ENCODE results near the gene TCF23.
"Not testable (repeated sequence)": the region's sequence is repeated elsewhere in the genome, so short reads cannot be mapped to it uniquely, and the experiment has no call there.

TCF23 gene

DNA sequence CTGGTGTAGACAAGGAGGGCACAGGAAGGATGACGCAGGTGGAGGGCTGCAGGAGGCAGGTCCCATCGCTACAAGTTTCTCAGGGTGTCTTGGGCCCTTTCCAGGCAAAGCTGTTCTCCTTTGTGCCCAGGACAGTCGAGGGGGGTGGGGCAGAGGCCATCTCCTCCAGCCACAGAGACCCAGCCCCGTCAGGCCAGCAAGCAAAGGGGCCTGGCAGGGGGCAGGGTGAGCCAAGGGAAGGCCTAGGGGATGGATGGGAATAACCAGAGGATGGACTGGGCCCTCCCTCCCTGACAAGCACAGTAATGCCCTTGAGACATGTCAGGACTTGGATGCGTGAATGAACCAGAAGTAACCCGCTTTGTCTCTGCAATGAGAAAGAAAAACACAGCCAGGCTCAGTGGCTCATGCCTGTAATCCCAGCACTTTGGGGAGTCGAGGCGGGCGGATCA is 6.3 kb downstream of the TCF23 start:
- no peak for FAIRE-seq

DNA sequence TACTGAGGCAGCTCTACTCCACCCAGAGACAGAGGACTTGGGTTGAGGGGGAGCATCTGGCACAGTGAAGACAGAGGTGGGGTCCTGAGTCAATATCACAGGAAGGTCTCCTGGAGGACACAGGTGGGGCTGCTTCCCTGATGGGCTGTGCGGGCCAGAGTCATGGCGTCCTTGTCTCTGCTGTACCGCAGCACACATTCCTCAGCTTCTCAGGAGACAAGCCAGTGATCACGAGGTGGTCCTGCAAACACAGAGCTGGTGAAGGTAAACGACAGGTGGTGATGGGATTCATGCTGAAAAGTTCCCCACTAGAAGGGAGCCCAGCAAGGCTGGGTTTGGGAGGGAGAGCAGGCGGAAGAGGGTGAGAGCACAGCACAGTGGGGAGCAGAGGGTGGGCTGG is 9.7 kb downstream of the TCF23 start:
- FAIRE-seq = no peak

DNA sequence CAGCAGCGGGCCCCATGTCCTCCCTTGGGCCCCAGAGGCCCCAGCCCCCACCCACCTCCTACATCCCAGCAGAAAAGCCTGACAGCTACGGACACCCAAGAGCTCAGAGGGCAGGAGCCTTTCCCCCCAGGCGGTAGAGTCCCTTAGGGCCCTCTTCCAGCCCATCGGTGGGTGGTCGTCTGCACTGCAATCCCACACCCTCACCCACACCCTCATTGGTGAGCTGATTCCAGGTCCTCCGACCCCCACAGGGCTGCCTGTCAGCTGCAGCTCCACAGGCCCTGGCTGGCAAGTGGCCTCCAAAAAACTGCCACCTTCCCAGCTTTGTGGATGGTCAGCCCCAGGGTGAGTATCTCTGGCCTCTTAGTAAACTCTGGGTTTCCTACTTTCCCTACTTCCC is 10.5 kb downstream of the TCF23 start:
- FAIRE-seq = no peak

DNA sequence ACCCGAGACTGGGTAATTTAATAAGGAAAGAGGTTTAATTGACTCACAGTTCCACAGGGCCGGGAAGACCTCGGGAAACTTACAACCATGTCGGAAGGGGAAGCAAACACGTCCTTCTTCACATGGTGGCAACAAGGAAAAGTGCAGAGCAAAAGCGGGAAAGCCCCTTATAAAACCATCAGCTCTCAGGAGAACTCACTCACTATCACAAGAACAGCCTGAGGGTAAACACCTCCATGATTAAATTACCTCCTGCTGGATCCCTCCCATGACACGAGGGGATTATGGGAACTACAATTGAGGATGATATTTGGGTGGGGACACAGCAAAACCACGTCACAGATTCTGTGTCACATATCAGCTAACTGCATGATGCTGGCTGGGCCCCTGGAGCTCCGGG is 11.4 kb downstream of the TCF23 start:
- no peak for FAIRE-seq

DNA sequence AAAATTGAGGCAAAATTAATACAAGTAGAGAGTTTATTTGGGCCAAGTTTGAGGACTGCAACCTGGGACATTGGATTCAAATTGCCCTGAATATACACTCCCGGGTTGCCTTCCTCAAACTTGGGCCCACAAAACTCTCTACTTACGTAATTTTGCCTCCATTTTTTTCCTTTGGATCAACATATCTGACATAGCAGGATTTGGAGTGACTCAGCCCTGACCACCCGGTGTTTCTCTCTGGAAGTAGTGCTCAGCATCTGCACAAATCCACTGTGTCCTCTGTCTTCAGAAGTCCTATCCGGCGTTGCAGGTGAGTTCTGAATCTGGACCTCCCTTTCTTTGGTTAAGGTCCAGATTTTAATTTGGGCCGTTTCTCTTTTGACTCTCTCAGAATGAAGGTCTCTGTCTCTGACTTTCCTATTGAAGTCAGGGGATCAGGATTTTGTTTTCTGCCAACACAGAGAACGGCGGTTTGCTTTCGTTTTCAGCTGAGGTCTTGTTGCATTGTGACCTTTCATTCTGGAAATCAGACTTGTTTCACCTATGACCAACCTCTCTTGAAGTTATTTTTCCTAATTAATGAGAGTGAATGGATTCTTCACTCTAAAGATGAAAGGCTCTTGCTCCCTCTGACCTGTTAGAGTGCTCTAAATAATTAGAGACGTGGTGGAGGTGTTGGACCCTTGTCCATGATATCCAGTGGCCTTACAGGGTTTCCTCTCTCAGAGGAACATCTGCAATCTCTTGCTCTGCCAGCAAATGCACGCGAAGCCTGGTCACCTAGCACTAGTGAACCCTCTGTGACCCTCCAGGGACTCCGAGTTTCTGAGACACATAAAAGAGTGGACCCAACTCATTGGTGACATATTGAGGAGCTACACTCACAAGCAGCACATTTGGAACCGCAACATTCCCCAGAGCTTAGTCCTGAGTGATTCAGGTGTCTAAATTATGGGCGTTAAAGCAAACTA is 13.6 kb downstream of the TCF23 start:
- FAIRE-seq = no peak

DNA sequence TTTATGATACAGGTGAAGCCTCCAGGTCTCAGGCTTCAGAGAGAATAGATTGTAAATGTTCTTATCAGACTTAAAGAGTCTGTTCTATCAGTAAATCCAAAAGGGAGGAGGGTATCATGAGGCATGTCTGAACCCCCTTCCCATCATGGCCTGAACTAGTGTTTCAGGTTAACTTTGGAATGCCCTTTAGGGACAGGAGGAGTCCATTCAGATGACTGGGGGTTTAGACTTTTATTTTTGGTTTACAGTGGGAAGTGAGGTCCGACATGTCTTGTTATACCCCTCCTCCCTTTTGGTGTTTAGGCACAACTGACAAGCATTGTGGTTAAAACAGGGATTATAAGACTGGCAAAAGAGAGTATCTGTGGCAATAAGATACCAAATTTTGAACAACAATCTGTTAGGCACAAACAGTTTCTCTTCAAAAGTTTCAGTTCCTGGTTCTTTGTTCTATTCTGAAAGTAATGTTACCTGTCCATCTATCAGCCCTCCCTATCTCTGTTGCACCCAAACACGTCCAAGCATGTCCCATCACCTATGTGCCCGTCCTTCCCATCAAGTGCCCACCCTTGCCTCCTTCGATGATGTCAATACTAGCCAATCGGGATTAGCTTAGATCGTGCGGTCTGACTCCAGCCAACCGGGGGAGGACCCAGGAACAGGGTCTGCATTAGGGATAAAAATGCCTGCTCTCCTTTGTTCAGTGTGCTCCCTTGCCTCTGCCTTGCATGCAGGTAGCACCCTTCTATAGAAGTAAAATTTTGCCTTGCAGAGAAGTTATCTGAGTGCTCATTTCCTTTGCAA is 16.4 kb downstream of the TCF23 start:
- no peak for FAIRE-seq

DNA sequence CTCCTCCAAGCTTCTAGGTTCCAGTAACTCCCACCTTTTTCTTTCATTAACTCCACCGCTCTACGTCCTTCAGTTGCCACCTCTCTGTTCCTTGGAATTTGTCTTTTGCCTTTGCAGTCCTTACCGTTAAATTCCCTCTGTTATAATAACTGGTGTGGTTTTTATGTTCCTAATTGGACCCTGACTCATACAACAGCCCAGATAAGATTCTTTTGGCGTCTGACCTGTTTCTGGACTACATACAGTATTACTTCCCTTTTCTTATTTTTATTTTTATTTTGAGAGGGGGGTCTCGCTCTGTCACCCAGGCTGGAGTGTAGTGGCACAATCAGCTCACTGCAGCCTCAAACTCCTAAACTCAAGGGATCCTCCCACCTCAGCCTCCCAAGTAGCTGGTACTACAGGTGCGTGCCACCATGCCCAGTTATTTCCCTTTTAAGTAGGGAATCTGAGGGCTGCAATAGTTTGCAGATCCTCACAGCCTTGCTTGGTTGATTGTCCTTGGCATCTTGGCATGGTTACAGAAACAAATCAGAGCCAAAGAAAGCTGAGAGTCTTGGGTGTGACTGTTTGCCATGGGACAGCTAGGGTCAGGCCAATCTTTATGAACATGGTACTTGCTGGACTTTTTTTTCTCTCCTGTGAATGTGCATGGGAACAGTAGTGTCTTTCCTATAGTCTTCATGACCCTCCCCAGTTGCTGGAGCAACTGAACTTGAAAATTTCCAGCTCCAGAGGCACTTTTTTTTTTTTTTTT is 22.0 kb downstream of the TCF23 start:
- FAIRE-seq = no peak

DNA sequence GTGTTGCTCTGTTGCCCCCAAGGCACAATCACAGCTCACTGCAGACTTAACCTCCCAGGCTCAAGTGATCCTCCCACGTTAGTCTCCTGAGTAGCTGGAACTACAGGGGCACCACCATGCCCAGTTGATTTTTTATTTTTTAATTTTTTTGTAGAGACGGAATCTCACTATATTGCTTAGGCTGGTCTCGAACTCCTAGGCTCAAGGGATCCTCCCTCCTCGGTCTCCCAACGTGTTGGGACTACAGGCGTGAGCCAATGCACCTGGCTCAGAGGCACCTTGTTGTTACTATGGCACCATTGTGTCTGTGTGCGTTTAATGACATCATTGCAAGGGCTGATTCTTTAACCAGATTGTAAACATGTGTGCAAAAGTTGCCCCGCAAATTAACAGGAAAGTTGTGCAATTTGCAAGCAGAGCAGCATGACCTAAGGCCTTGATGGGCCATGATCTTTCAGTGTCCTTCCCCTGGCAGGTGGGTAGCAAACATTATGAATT is 22.6 kb downstream of the TCF23 start:
- FAIRE-seq = no peak

DNA sequence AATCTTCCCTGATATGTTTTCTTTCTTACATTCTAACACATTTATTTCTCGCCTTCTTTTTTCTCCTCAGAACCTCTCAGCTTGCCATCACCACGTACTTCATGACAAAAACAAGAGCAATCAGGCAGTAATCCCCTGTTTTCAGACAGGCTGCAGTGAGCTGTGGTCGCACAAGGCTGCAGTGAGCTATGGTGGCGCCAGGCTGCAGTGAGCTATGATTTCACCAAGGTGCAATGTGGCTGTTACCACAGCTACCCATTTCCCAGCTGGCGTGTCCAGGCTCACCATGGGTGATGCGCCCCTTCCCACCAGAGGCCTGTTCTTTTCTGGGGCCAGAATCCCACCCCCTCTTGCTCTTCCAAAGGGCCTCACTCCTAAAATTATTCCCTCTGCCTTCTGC is 25.8 kb downstream of the TCF23 start:
- no peak for FAIRE-seq

DNA sequence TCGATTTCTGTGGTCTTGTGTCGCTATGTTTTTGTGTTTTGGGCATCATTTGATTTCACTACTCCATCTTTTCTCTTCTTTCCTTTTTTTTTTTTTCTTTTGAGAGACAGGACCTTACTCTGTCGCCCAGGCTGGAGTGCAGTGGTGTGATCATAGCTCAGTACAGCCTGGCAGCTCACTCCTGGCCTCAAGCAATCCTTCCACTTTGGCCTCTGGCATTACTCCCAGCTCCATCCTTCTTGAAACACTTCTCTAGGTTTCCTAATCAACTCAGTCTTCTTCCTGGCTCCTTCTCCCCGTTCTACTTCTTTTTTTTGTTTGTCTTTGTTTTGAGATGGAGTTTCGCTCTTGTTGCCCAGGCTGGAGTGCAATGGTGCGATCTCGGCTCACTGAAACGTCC is 26.5 kb downstream of the TCF23 start:
- FAIRE-seq = no peak

DNA sequence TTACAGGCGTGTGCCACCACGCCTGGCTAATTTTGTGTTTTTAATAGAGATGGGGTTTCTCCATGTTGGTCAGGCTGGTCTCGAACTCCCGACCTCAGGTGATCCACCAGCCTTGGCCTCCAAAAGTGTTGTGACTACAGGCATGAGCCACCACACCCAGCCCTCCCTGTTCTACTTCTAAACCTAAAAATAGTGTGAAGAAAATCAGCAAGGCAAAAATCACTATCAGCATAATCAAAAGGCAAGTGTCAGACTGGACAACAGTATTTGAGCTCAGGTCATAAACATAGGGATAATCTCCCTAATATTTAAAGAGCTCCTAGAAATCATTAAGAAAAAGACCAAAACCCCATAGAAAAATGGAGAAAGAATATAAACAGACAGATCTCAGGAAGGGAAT is 27.0 kb downstream of the TCF23 start:
- FAIRE-seq = not testable (repeated sequence)

DNA sequence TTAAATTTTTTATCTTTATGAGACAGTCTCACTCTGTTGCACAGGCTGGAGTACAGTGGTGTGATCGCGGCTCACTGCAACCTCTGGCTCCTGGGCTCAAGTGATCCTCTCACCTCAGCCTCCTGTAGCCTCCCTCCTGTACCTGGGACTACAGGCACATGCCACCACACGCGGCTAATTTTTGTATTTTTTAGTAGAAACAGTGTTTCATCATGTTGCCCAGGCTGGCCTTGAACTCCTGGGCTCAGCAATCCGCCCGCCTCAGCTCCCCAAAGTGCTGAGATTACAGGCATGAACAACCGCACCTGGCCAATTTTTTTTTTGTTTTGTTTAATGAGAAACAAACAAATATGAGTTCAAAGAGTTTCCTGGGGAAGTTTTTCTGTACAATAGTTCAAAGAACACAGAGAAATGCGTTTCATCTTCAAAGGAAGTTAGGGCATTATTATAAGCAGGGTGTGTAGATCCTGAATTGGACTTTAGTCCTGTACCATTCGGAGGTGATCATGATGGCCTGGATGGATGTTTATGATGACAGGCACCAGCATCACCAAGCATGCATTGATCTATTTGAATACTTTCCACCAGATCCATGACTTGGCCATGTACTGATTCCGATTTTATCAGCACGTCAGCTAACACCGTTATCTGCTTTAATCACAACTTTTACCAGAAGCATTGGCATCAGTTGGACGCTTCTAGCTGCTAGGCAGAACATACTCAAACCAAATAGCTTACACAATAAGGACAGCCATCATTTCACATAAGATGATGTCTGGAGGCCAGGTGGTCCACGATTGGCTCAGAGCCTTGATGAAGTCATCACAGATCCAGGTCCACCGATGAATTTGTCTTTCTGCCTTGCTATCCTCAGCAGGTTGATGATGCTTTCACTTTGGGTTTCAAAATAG is 28.9 kb downstream of the TCF23 start:
- FAIRE-seq = no peak

DNA sequence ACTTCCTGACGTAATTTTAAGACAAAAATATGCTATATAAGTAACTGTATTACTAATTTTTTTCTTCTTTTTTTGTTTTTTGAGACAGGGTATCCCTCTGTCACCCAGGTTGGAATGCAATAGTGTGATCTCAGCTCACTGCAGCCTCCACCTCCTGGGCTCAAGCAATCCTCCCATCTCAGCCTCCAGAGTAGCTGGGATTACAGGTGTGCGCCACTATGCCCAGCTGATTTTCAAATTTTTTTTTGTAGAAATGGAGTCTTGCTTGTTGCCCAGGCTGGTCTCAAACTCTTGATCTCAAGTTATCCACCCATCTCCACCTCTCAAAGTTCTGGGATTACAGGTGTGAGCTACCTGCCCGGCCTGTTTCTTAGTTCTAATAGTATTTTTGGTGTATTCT is 29.7 kb downstream of the TCF23 start:
- FAIRE-seq = no peak

DNA sequence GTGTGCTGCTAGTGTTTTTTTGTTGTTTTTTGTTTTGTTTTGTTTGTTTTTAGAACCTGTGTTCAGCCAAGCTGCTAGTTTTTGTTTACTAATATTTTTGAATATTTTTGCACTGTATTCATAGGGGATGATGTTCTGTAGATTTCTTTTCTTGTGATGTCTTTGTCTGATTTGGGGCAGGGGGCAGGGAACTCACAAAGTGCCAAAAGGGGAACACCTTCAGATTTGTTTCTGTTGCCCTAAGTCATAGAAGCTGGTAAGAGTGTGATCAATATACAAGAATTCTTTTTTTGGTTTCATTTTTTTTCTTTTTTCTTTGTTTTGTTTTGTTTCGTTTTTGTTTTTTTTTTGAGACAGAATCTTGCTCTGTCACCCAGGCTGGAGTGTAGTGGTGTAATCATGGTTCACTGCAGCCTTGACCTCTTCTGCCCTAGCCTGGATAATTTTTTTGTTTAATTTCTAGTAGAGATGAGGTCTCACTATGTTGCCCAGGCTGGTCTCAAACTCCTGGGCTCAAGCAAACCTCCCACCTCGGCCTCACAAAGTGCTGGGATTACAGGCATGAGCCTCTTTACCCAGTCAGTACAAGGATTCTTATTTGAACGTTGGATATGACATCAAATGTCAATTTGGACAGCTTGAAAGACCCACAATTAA is 30.7 kb downstream of the TCF23 start:
- no peak for FAIRE-seq

DNA sequence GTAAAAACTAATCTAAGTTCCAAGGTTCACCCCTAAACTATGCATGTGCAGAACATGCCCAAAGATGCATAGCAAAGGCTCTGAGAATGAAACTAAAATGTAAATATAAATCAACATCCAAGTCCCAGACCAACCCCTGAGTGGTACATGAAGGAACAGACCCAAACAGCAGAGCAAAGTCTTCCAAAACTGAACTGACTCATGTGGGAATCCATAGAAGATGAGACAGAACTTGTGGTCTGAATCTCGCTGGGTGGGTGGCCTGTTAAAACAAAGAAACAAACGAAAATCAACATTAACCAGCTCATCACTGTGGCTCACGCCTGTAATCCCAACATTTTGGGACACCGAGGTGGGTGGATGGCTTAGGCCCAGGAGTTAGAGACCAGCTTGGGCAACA is 33.5 kb downstream of the TCF23 start:
- FAIRE-seq = no peak

DNA sequence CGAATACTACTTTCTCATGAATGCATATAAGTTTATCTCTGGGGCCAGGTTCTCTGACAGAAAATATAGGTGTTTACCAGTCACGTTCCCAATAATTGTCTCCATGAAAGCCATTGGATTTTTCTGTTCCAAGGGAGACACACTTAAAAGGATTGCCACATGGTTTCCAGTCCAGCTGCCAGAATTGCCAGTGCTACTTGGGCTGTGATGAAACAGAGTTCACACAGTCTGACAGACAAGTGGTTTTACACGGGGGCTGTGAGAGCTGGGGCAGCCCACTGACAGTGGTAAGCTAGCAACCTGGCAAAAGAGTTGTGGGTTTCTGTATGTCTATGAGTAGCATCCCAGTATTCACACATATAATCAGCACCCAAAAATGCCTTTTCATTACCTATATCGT is 35.3 kb downstream of the TCF23 start:
- no peak for FAIRE-seq

DNA sequence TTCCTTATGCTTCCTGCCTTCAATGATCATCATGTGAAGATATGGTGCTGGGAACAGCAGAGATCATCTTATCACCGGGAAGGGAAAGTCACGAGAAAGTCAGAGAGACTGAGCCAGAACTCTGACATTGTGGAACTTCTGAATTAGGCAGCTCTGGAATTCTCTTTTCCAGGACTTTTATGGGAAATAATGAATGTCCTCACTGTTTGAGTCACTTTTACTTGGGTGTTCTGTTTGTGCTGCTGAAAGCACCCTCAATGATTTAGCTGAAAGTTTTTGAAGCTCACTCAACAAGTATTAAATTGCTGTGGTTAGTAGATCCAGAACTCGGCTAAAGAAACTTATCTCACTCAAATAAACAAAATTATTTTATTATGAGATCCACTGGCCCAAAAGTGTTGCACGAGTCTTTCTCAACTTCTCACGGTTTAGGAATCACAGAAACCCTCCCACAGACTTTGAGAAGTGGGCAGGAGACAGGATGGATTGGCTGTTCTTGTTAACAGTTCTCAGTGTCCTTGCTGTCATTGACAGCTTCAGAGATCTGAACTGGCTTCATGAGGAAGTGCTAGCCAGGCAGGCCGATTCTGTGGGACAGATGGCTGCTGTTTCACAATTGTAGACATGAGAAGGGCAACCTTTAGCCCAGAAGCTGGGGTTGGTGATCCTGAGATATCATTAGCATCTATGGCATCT is 36.7 kb downstream of the TCF23 start:
- no peak for FAIRE-seq

DNA sequence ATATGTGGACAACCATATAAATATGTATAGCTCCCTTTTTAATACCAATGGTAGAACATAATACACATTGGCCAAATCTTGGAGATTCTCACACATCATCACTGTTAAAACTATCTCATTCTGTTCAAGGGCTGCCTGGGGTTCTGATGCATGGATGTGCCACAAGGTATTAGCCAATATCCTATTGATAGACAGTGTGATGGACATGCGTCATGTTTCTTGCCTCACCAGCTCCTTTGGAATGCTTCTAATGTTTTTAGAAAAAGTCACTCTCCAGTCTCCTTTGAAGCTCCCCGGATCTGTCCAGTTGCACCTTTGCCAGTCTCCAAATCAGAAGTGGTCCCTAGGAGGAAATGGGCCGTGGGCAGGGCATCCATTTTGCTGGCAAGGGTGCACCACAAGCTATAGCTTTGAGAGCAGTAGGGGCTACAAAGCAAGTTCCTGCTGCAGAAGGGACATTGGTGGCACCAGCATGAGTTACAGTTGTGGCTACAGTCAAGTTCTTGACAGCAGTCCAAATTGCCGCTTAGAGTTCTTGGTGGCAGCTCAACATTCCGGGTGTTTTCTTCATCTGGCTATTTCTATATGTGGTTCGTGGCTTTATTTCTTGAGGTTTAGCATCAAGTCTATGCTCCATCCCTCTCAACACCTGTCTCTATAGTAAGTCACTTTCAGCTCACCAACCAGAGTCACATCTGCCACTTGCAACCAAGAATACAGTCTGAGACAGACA is 38.0 kb downstream of the TCF23 start:
- no peak for FAIRE-seq

DNA sequence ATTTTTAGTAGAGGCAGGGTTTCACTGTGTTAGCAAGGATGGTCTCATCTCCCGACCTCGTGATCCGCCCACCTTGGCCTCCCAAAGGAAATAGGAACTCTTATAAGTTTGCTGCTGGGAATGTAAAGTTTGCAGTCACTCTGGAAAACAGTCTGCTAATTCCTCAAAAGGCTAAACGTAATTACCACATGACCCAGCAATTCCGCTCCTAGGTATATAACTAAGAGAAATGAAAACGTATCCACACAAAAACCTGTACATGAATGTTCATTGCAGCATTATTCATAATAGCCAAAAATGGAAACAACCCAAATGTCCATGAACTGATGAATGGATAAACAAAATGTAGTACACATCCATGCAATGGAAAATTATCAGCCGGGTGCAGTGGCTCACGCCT is 41.2 kb downstream of the TCF23 start:
- FAIRE-seq = no peak

Data from colon (tissue), 2 donors.